Type B pancreatic cell (in vitro differentiated cells): Measurements from ENCODE around the gene ETFA. TPM values are rescaled to one million over a fixed set of nuclear protein-coding genes. Genes with fewer than 3 reads are reported as not detected.

ENCODE experiments used
- DNase-seq: peaks from one replicate; pipeline ENCODE4 v3.0.0; 2021; ENCODE audit warnings: mixed read lengths; ENCODE audit not compliant: unreplicated experiment; ENCODE audit errors: extremely low spot score
- H3K27ac Mint-ChIP-seq: 2 replicates; pipeline ENCODE4 v1.8.0; 2021; ENCODE audit warnings: mild to moderate bottlenecking, mixed read lengths
- H3K27me3 Mint-ChIP-seq: 2 replicates; pipeline ENCODE4 v1.8.0; 2021; ENCODE audit warnings: mixed read lengths
- H3K36me3 Mint-ChIP-seq: 2 replicates; pipeline ENCODE4 v1.8.0; 2021; ENCODE audit warnings: mixed read lengths
- H3K4me1 Mint-ChIP-seq: one replicate; pipeline ENCODE4 v1.8.0; 2021; ENCODE audit warnings: mixed read lengths; ENCODE audit not compliant: unreplicated experiment
- H3K4me3 Mint-ChIP-seq: 2 replicates; pipeline ENCODE4 v1.8.0; 2021; ENCODE audit warnings: mild to moderate bottlenecking, mixed read lengths
- H3K9me3 Mint-ChIP-seq: 2 replicates; pipeline ENCODE4 v1.8.0; 2021; ENCODE audit warnings: mixed read lengths
- total RNA-seq: library from RNA; stranded (reverse); gene quantifications from 2 replicates; pipeline ENCODE4 v1.2.1, GENCODE V29; 2021; ENCODE audit warnings: low replicate concordance
- TF ChIP-seq, protein P1 (sequence below): fragments of 200-600 bp; sonication (generic); conservative IDR thresholded peaks from 2 replicates; pipeline ENCODE4 v1.5.0; 2021; ENCODE audit warnings: antibody characterized with exemption, mild to moderate bottlenecking

Gene ETFA
- total RNA-seq, 1 donor from 2014 or later, result 149 TPM

- no peak for DNase-seq
- H3K27ac Mint-ChIP-seq, result peak overlapping the region; percentile 76
- peaks cover 36% of the 10 kb centered on the region for H3K4me1 Mint-ChIP-seq
- TF ChIP-seq, protein P1, sequence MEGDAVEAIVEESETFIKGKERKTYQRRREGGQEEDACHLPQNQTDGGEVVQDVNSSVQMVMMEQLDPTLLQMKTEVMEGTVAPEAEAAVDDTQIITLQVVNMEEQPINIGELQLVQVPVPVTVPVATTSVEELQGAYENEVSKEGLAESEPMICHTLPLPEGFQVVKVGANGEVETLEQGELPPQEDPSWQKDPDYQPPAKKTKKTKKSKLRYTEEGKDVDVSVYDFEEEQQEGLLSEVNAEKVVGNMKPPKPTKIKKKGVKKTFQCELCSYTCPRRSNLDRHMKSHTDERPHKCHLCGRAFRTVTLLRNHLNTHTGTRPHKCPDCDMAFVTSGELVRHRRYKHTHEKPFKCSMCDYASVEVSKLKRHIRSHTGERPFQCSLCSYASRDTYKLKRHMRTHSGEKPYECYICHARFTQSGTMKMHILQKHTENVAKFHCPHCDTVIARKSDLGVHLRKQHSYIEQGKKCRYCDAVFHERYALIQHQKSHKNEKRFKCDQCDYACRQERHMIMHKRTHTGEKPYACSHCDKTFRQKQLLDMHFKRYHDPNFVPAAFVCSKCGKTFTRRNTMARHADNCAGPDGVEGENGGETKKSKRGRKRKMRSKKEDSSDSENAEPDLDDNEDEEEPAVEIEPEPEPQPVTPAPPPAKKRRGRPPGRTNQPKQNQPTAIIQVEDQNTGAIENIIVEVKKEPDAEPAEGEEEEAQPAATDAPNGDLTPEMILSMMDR, result no peak
- peaks cover 7% of the 10 kb centered on the region for H3K36me3 Mint-ChIP-seq
- H3K9me3 Mint-ChIP-seq, result peaks cover 5% of the 10 kb centered on the region
- H3K4me3 Mint-ChIP-seq, result peak overlapping the region; percentile 84
- peaks cover 88% of the 10 kb centered on the region for H3K27me3 Mint-ChIP-seq
Measured at GRCh38 chr15:76338486-76339304, 27.4 kb upstream of the ETFA start.

- Mint-ChIP-seq H3K36me3 (peaks cover 7% of the 10 kb centered on the region), H3K9me3 (peaks cover 5% of the 10 kb centered on the region), H3K27ac (no peak overlapping the region), H3K4me1 (peaks cover 36% of the 10 kb centered on the region), H3K4me3 (peak overlapping the region; percentile 82), H3K27me3 (peaks cover 88% of the 10 kb centered on the region)
- TF ChIP-seq, protein P1, result no peak
- DNase-seq, result no peak
Measured at GRCh38 chr15:76337696-76338485, 26.6 kb upstream of the ETFA start.

DNA sequence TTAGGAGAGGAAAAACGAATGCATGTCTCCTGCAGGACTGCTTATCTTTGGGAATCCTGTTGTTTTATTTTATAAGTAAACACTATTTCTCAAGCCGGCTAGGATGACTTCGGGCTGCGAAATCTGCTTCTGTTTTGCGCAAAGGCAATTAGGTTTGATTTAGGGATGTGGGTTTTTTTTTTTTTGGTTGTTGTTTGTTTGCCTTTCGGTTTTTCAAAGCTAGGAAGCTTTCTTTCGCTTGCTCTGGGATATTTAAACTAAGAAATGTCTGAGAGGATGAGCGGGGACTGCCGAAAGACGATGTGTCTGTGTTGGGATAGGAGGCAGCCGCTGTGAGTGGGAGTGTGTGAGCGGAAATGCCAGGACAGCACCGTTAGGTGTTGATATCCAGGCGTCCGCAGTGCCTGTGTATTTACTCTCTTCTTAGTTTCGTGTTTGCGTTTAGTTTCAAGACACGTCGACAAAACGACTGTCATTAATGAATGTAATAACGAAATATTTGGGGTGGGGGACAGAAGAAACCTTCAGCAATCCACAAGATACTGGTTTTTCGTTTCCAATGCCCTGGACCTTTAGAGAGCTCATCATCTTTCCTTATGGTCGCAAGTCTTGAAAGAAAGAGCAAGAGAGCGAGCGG is 25.9 kb upstream of the ETFA start:
- Mint-ChIP-seq H3K27ac (peak overlapping the region; percentile 79), H3K4me3 (peak overlapping the region; percentile 82), H3K27me3 (peaks cover 92% of the 10 kb centered on the region), H3K36me3 (peaks cover 7% of the 10 kb centered on the region), H3K9me3 (peaks cover 5% of the 10 kb centered on the region), H3K4me1 (peaks cover 35% of the 10 kb centered on the region)
- TF ChIP-seq, protein P1, result no peak
- no peak for DNase-seq

GRCh38 chr15:76336254-76337058 is 25.2 kb upstream of the ETFA start, which contains the start of gene ISL2:
TSS of gene ISL2 (plus strand) at chr15:76336773. CDS start at chr15:76336884, 111 bp downstream.
- peak within 1 kb of the TSS; percentile 79 for H3K27ac Mint-ChIP-seq

More at GRCh38 chr15:76336254-76337058, 25.2 kb upstream of the ETFA start, which contains the start of gene ISL2:
- Mint-ChIP-seq H3K4me3 (peak within 1 kb of the TSS; percentile 82), H3K4me1 (peaks cover 29% of the 10 kb centered on the region), H3K27me3 (peaks cover 85% of the 10 kb centered on the region), H3K36me3 (peaks cover 7% of the 10 kb centered on the region), H3K9me3 (peaks cover 5% of the 10 kb centered on the region)
- TF ChIP-seq, protein P1, result no peak
- peak; percentile 87 for DNase-seq
